HepG2 (cell line): ENCODE data around the gene NFYC. TPM values are rescaled to one million over a fixed set of nuclear protein-coding genes. Genes with fewer than 3 reads are reported as not detected.

Experiments used
- ARHGAP35 ChIP-seq: sonication (generic); formaldehyde crosslinking; IDR thresholded peaks from 2 replicates; pipeline ENCODE4 v1.9.0; 2022; ENCODE audit warnings: mild to moderate bottlenecking, inconsistent platforms, moderate library complexity, missing genetic modification reagents, borderline replicate concordance
- ASH2L ChIP-seq: fragments of 300-600, 200-600 bp; sonication (generic); IDR thresholded peaks from 2 replicates; pipeline ENCODE4 v1.7.0; 2017; ENCODE audit warnings: low read depth, mild to moderate bottlenecking, moderate library complexity, mixed read lengths, low read length; ENCODE audit not compliant: insufficient read length
- CBX1 ChIP-seq: IDR thresholded peaks from one replicate; pipeline ENCODE4 v1.6.1; 2016; ENCODE audit warnings: antibody characterized with exemption, low read depth
- ELF3 ChIP-seq: IDR thresholded peaks from 2 replicates; pipeline ENCODE4 v1.6.1; 2016; ENCODE audit warnings: missing genetic modification reagents, missing compliant biosample characterization
- FOXO1 ChIP-seq: sonication (generic); formaldehyde crosslinking; IDR thresholded peaks from 2 replicates; pipeline ENCODE4 v1.4.0; 2020; ENCODE audit warnings: missing genetic modification reagents
- GABPA ChIP-seq, 2 experiments: IDR thresholded peaks; 2 replicates each; pipeline ENCODE4 v1.6.1; 2011 to 2016; ENCODE audit warnings: low read depth in 2 of 2, low read length in 1 of 2, missing biosample characterization in 1 of 2, missing genetic modification characterization in 1 of 2
- HDAC1 ChIP-seq: sonication (generic); formaldehyde crosslinking; IDR thresholded peaks from 2 replicates; pipeline ENCODE4 v1.5.1; 2020; ENCODE audit warnings: mild to moderate bottlenecking, missing genetic modification reagents
- HDAC2 ChIP-seq: sonication (generic); formaldehyde crosslinking; IDR thresholded peaks from 2 replicates; pipeline ENCODE4 v1.4.0; 2020; ENCODE audit warnings: missing genetic modification reagents
- HNRNPLL ChIP-seq: fragments of 200-400 bp; formaldehyde crosslinking; IDR thresholded peaks from 2 replicates; pipeline ENCODE4 v1.6.1; 2017; ENCODE audit warnings: mild to moderate bottlenecking, low read depth, low read length; ENCODE audit not compliant: poor library complexity, severe bottlenecking
- HOXA5 ChIP-seq: sonication (generic); formaldehyde crosslinking; IDR thresholded peaks from 2 replicates; pipeline ENCODE4 v1.4.0; 2020; ENCODE audit warnings: missing genetic modification reagents
- HOXD1 ChIP-seq: sonication (generic); formaldehyde crosslinking; IDR thresholded peaks from 2 replicates; pipeline ENCODE4 v1.5.0; 2020; ENCODE audit warnings: missing genetic modification reagents
- KDM1A ChIP-seq: IDR thresholded peaks from 2 replicates; pipeline ENCODE4 v1.6.1; 2016; ENCODE audit warnings: missing compliant biosample characterization
- KDM4B ChIP-seq: sonication (generic); formaldehyde crosslinking; IDR thresholded peaks from 2 replicates; pipeline ENCODE4 v1.4.0; 2020; ENCODE audit warnings: missing genetic modification reagents
- PHF8 ChIP-seq: sonication (generic); formaldehyde crosslinking; IDR thresholded peaks from 2 replicates; pipeline ENCODE4 v1.5.0; 2020; ENCODE audit warnings: missing genetic modification reagents
- RBAK ChIP-seq: sonication (generic); formaldehyde crosslinking; IDR thresholded peaks from 2 replicates; pipeline ENCODE4 v1.5.1; 2020; ENCODE audit warnings: mild to moderate bottlenecking, missing genetic modification reagents
- SAP130 ChIP-seq: IDR thresholded peaks from 2 replicates; pipeline ENCODE4 v1.6.1; 2016; ENCODE audit warnings: low read depth
- U2AF2 ChIP-seq: fragments of 200-400 bp; formaldehyde crosslinking; IDR thresholded peaks from 2 replicates; pipeline ENCODE4 v1.6.1; 2017; ENCODE audit warnings: low read depth, mild to moderate bottlenecking, low read length
- ZFAT ChIP-seq: sonication (generic); formaldehyde crosslinking; conservative IDR thresholded peaks from 2 replicates; pipeline ENCODE4 v1.8.1; 2023; ENCODE audit warnings: missing genetic modification reagents, inconsistent platforms
- ZFX ChIP-seq: sonication (generic); formaldehyde crosslinking; IDR thresholded peaks from 2 replicates; pipeline ENCODE4 v1.4.0; 2020; ENCODE audit warnings: mild to moderate bottlenecking, low read depth, missing genetic modification reagents, moderate library complexity
- ZNF138 ChIP-seq: sonication (generic); formaldehyde crosslinking; IDR thresholded peaks from 2 replicates; pipeline ENCODE4 v1.5.0; 2020; ENCODE audit warnings: mild to moderate bottlenecking, low read depth, missing genetic modification reagents
- ZNF17 ChIP-seq: sonication (generic); formaldehyde crosslinking; IDR thresholded peaks from 2 replicates; pipeline ENCODE4 v1.5.0; 2020; ENCODE audit warnings: mild to moderate bottlenecking, missing genetic modification reagents
- ZNF180 ChIP-seq: sonication (generic); formaldehyde crosslinking; IDR thresholded peaks from 2 replicates; pipeline ENCODE4 v1.4.0; 2020; ENCODE audit warnings: low read depth, missing genetic modification reagents, borderline replicate concordance
- ZNF44 ChIP-seq: sonication (generic); formaldehyde crosslinking; IDR thresholded peaks from 2 replicates; pipeline ENCODE4 v1.5.1; 2020; ENCODE audit warnings: mild to moderate bottlenecking, missing genetic modification reagents
- ZNF468 ChIP-seq: sonication (generic); formaldehyde crosslinking; IDR thresholded peaks from 2 replicates; pipeline ENCODE4 v1.8.0; 2022; ENCODE audit warnings: mild to moderate bottlenecking, moderate library complexity, missing genetic modification reagents
- polyA plus RNA-seq, 8 experiments: library from polyadenylated mRNA; depleted of rRNA in 3 of 8; stranded (reverse) in 7 of 8; unstranded in 1 of 8; fragments of >200 nt; fragmentation: Illumina TruSeq in 4 of 8; extraction: Trizol in 4 of 8; gene quantifications; 2 replicates each; pipeline versions ENCODE4 v1.2.1 to v1.2.3, GENCODE V29; 2011 to 2016; ENCODE audit warnings: low read depth in 4 of 8, missing spikeins in 1 of 8, mixed read lengths in 1 of 8; ENCODE audit not compliant: insufficient read depth in 1 of 8
- total RNA-seq, 5 experiments: library from RNA; depleted of rRNA; stranded (reverse); fragments of >200 nt; fragmentation: Illumina TruSeq; extraction: Trizol; gene quantifications; 2 replicates each; pipeline ENCODE4 v1.2.3, GENCODE V29; 2016; ENCODE audit warnings: low read depth in 1 of 5
- TF ChIP-seq, protein P1 (sequence below): sonication (generic); formaldehyde crosslinking; IDR thresholded peaks from 2 replicates; pipeline ENCODE4 v1.9.0; 2021; ENCODE audit warnings: mild to moderate bottlenecking, missing genetic modification reagents
- TF ChIP-seq, protein P2 (sequence below): sonication (generic); formaldehyde crosslinking; IDR thresholded peaks from 2 replicates; pipeline ENCODE4 v1.8.0; 2022; ENCODE audit warnings: missing genetic modification reagents, low read depth, mild to moderate bottlenecking, borderline replicate concordance

The NFYC gene
- total and polyA plus RNA-seq, 2 of the 13 experiments (the other 11 are each of a cell fraction or from before 2014, with no cell fraction given) = 33.9 to 73.7 TPM

DNA sequence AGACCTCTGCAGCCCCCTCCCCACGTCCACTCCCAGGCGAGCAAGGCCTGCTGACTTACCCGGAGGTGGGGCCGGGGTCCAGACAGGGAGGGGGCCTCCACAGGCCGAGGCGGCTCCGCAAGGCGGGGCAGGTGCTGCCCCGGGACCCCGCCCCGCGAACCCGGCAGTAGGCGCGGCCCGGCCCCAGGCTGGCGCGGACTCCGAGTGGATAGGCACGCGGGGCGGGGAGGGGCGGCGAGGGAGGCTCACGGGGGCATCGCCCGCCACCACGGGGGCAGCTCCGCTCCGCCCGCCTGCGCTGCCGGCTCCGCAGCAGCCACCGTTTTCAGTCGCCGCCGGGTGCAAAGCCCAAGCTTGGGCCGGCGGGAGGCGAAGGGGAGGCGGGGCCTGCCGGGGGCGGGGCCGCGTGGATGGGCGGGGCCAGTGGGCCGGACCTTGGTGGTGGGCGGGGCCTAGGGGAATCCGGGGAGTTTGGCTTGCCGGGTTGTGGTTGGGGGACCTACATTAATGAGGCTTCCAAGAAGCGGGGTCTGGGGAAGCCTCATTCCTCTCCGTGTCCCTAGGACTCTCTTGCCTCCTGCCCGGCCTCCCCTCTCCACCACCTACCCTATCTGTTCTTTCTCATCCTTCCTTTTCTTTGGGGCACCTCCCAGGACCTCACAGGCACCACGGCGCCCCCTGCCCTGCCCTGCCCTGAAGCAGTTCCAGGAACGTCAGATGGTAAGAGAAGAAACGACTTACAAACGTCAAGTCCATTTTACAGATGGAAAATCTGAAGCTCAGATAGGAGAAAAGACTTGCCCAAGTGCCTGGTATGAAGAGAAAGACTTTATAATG lies 26.0 kb upstream of the NFYC start, which contains the start of gene RIMS3 (continued):
- TF ChIP-seq HNRNPLL (peak; percentile 36), ZNF468 (no peak), KDM4B (no peak), SAP130 (CRISPR knock-in tag) (peak; percentile 57; the same call in 1 of the 2 replicates), PHF8 (peak; percentile 53), U2AF2 (no peak), ZNF138 (CRISPR knock-in tag) (no peak), ASH2L (peak; percentile 33), KDM1A (CRISPR knock-in tag) (no peak), GABPA (IDR thresholded peaks at IDR 0.05; ENCODE audit: low read depth, low read length) (no peak), GABPA (CRISPR knock-in tag; IDR thresholded peaks at IDR 0.05; ENCODE audit: low read depth) (no peak), ZNF180 (CRISPR knock-in tag) (no peak), HDAC2 (CRISPR knock-in tag) (no peak), ARHGAP35 (no peak), ZNF44 (CRISPR knock-in tag) (no peak), ELF3 (CRISPR knock-in tag) (no peak), ZFX (peak; percentile 62), FOXO1 (CRISPR knock-in tag) (no peak), HOXA5 (CRISPR knock-in tag) (no peak), RBAK (CRISPR knock-in tag) (no peak), ZNF17 (CRISPR knock-in tag) (no peak), HOXD1 (no peak), HDAC1 (0 out of 2 replicates have a peak, but pooled peaks have one; percentile 25), CBX1 (no peak), ZFAT (CRISPR knock-in tag) (no peak)
- TF ChIP-seq, protein P1, sequence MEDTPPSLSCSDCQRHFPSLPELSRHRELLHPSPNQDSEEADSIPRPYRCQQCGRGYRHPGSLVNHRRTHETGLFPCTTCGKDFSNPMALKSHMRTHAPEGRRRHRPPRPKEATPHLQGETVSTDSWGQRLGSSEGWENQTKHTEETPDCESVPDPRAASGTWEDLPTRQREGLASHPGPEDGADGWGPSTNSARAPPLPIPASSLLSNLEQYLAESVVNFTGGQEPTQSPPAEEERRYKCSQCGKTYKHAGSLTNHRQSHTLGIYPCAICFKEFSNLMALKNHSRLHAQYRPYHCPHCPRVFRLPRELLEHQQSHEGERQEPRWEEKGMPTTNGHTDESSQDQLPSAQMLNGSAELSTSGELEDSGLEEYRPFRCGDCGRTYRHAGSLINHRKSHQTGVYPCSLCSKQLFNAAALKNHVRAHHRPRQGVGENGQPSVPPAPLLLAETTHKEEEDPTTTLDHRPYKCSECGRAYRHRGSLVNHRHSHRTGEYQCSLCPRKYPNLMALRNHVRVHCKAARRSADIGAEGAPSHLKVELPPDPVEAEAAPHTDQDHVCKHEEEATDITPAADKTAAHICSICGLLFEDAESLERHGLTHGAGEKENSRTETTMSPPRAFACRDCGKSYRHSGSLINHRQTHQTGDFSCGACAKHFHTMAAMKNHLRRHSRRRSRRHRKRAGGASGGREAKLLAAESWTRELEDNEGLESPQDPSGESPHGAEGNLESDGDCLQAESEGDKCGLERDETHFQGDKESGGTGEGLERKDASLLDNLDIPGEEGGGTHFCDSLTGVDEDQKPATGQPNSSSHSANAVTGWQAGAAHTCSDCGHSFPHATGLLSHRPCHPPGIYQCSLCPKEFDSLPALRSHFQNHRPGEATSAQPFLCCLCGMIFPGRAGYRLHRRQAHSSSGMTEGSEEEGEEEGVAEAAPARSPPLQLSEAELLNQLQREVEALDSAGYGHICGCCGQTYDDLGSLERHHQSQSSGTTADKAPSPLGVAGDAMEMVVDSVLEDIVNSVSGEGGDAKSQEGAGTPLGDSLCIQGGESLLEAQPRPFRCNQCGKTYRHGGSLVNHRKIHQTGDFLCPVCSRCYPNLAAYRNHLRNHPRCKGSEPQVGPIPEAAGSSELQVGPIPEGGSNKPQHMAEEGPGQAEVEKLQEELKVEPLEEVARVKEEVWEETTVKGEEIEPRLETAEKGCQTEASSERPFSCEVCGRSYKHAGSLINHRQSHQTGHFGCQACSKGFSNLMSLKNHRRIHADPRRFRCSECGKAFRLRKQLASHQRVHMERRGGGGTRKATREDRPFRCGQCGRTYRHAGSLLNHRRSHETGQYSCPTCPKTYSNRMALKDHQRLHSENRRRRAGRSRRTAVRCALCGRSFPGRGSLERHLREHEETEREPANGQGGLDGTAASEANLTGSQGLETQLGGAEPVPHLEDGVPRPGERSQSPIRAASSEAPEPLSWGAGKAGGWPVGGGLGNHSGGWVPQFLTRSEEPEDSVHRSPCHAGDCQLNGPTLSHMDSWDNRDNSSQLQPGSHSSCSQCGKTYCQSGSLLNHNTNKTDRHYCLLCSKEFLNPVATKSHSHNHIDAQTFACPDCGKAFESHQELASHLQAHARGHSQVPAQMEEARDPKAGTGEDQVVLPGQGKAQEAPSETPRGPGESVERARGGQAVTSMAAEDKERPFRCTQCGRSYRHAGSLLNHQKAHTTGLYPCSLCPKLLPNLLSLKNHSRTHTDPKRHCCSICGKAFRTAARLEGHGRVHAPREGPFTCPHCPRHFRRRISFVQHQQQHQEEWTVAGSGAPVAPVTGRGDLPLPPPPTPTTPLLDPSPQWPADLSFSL (CRISPR knock-in tag) = no peak
- TF ChIP-seq, protein P2, sequence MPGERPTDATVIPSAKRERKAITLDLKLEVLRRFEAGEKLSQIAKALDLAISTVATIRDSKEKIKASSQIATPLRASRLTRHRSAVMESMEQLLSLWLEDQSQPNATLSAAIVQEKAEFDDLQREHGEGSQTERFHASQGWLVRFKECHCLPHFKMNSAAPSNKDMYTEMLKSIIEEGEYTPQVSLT = no peak
